K562 (cell line): ENCODE data around the gene PCDH9. TPM values are rescaled to one million over a fixed set of nuclear protein-coding genes. Genes with fewer than 3 reads are reported as not detected.

ENCODE experiments used
- ATAC-seq: fragments of 200-7000 bp; cut with Tn5 transposase; 3 replicates; pipeline ENCODE4 v1.9.1; 2020; ENCODE audit warnings: moderate library complexity
- BruUV-seq: library from RNA; stranded (reverse); fragments of 400-500 nt; replicated peaks from 2 replicates; lab custom pipeline; 2021; lab: Mats Ljungman, UMichigan
- CTCF ChIA-PET: fragments of 300-600 bp; formaldehyde crosslinking; extraction: SDS; loops from one replicate; lab custom pipeline; 2021; ENCODE audit warnings: low intra/inter-chr PET ratio; lab: Yijun Ruan, JAX
- POLR2A ChIA-PET: fragments of 300-600, 350-650 bp; sonication (Branson Sonifier 250); formaldehyde crosslinking; extraction: SDS; loops from one replicate; lab custom pipeline; 2021; ENCODE audit warnings: antibody characterized with exemption, inconsistent platforms; lab: Yijun Ruan, JAX
- DNase-seq, 4 experiments: peaks; one replicate each; pipeline versions ENCODE4 v3.0.0 to v3.0.0-alpha.2; 2011 to 2018; ENCODE audit warnings: low spot score in 3 of 4, mixed read lengths in 3 of 4; ENCODE audit errors: extremely low read depth in 1 of 4
- FAIRE-seq: peaks from 2 replicates; lab custom pipeline; 2011; peaks lifted over from hg19 to GRCh38; lab: Jason Lieb, UNC
- H2AFZ ChIP-seq: 2 replicates; pipeline ENCODE4 v1.6.0; 2011; ENCODE audit warnings: low read depth, low read length, control low read depth, inconsistent platforms
- H3K27ac ChIP-seq: fragments of 200-600 bp; 3 replicates; pipeline ENCODE4 v1.8.0; 2011; ENCODE audit warnings: low read depth, mild to moderate bottlenecking, control low read depth, inconsistent platforms, low read length, moderate library complexity, mixed read lengths; ENCODE audit errors: extremely low read depth
- H3K27me3 ChIP-seq, 2 experiments: fragments of 300-600 bp in 1 of 2; 2 replicates in 1 of 2; 3 replicates in 1 of 2; pipeline versions ENCODE4 v1.6.0 to v1.8.0; 2011; ENCODE audit warnings: inconsistent platforms in 2 of 2, low read length in 2 of 2, mild to moderate bottlenecking in 1 of 2, mixed read lengths in 1 of 2, moderate library complexity in 1 of 2; ENCODE audit not compliant: control insufficient read depth in 2 of 2, insufficient read depth in 2 of 2
- H3K36me3 ChIP-seq: fragments of 300-600 bp; 3 replicates; pipeline ENCODE4 v1.8.0; 2011; ENCODE audit warnings: mild to moderate bottlenecking, low read length, inconsistent platforms; ENCODE audit not compliant: control insufficient read depth, insufficient read depth
- H3K4me1 ChIP-seq, 2 experiments: fragments of 200-600 bp in 1 of 2; replicated peaks in 1 of 2; 2 replicates in 1 of 2; 3 replicates in 1 of 2; pipeline versions ENCODE4 v1.5.1 to v1.8.0; 2011; ENCODE audit warnings: inconsistent platforms in 2 of 2, low read length in 2 of 2, mild to moderate bottlenecking in 1 of 2, mixed read lengths in 1 of 2, moderate library complexity in 1 of 2; ENCODE audit not compliant: control insufficient read depth in 2 of 2, insufficient read depth in 2 of 2
- H3K4me2 ChIP-seq: 2 replicates; pipeline ENCODE4 v1.6.1; 2011; ENCODE audit warnings: low read length, control low read depth, inconsistent platforms, mixed read lengths; ENCODE audit not compliant: insufficient read depth
- H3K4me3 ChIP-seq: fragments of 200-600 bp; sonication (generic), shearing (Covaris generic); 2 replicates; pipeline ENCODE4 v1.5.1; 2016; ENCODE audit warnings: control low read depth, inconsistent platforms
- H3K79me2 ChIP-seq: fragments of 200-600 bp; 3 replicates; pipeline ENCODE4 v1.8.0; 2011; ENCODE audit warnings: low read length, inconsistent platforms; ENCODE audit not compliant: control insufficient read depth, insufficient read depth
- H3K9ac ChIP-seq, 2 experiments: 2 replicates each; pipeline versions ENCODE4 v1.6.0 to v1.6.1; 2011; ENCODE audit warnings: low read depth in 2 of 2, low read length in 2 of 2, control low read depth in 1 of 2, inconsistent platforms in 1 of 2, mild to moderate bottlenecking in 1 of 2, mixed read lengths in 1 of 2; ENCODE audit not compliant: insufficient read depth in 1 of 2
- H3K9me1 ChIP-seq: one replicate; pipeline ENCODE4 v1.6.0; 2011; ENCODE audit warnings: inconsistent platforms, mild to moderate bottlenecking, low read length, moderate library complexity; ENCODE audit not compliant: control insufficient read depth, insufficient read depth
- H3K9me3 ChIP-seq: replicated peaks from 2 replicates; pipeline ENCODE4 v1.5.1; 2011; ENCODE audit warnings: low read depth, low read length, inconsistent platforms; ENCODE audit not compliant: control insufficient read depth, insufficient read depth
- H4K20me1 ChIP-seq: replicated peaks from 2 replicates; pipeline ENCODE4 v1.6.1; 2011; ENCODE audit warnings: low read length, inconsistent platforms, mixed read lengths; ENCODE audit not compliant: control insufficient read depth, insufficient read depth
- CREB1 ChIP-seq, 2 experiments: sonication (generic) in 1 of 2; formaldehyde crosslinking in 1 of 2; IDR thresholded peaks; 2 replicates each; pipeline versions ENCODE4 v1.6.1 to v1.8.0; 2012 to 2022; ENCODE audit warnings: inconsistent platforms in 1 of 2, mild to moderate bottlenecking in 1 of 2, missing genetic modification reagents in 1 of 2, moderate library complexity in 1 of 2
- CTCF ChIP-seq, 3 experiments: IDR thresholded peaks in 2 of 3; conservative IDR thresholded peaks in 1 of 3; 2 replicates each; pipeline ENCODE4 v1.5.1; 2011 to 2012; ENCODE audit warnings: low read length in 3 of 3, mild to moderate bottlenecking in 3 of 3, control low read depth in 2 of 3, improper control_type of control experiment in 1 of 3, inconsistent platforms in 1 of 3, low read depth in 1 of 3, mixed read lengths in 1 of 3, moderate library complexity in 1 of 3; ENCODE audit not compliant: insufficient read depth in 2 of 3
- DPF2 ChIP-seq: fragments of 450-650 bp; IDR thresholded peaks from 2 replicates; pipeline ENCODE4 v1.6.1; 2016
- GATAD2A ChIP-seq: fragments of 450-650 bp; IDR thresholded peaks from 2 replicates; pipeline ENCODE4 v1.6.1; 2017
- PTTG1 ChIP-seq: fragments of 450-650 bp; IDR thresholded peaks from 2 replicates; pipeline ENCODE4 v1.6.1; 2016; ENCODE audit warnings: low read depth, mild to moderate bottlenecking, missing genetic modification characterization, missing compliant biosample characterization
- RBM39 ChIP-seq: fragments of 200-400 bp; formaldehyde crosslinking; optimal IDR thresholded peaks from 2 replicates; pipeline ENCODE3; 2018; ENCODE audit warnings: low read depth, low read length
- RNF2 ChIP-seq: sonication (generic); IDR thresholded peaks from 2 replicates; pipeline ENCODE4 v1.6.1; 2016
- SMARCA4 ChIP-seq: fragments of 450-650 bp; IDR thresholded peaks from 2 replicates; pipeline ENCODE4 v1.6.1; 2016
- SRSF1 ChIP-seq: fragments of 200-400 bp; formaldehyde crosslinking; IDR thresholded peaks from 2 replicates; pipeline ENCODE4 v1.6.1; 2017; ENCODE audit warnings: mild to moderate bottlenecking, low read depth, low read length, moderate library complexity
- ZNF175 ChIP-seq: fragments of 200-800 bp; sonication (Bioruptor generic); IDR thresholded peaks from 2 replicates; pipeline ENCODE4 v1.6.1; 2016; ENCODE audit warnings: low read depth, mild to moderate bottlenecking, missing genetic modification characterization, missing compliant biosample characterization
- ZNF184 ChIP-seq: sonication (generic); formaldehyde crosslinking; IDR thresholded peaks from 2 replicates; pipeline ENCODE4 v1.5.0; 2020; ENCODE audit warnings: missing genetic modification reagents
- ZNF518B ChIP-seq: fragments of 250-450 bp; sonication (Bioruptor Pico); IDR thresholded peaks from 2 replicates; pipeline ENCODE4 v1.5.0; 2021; ENCODE audit warnings: mild to moderate bottlenecking, moderate library complexity
- ZNF77 ChIP-seq: fragments of 250-450 bp; sonication (Bioruptor Pico); IDR thresholded peaks from 2 replicates; pipeline ENCODE4 v1.5.0; 2020
- WGBS: fragments of 100-300 bp; shearing (Covaris generic); methylation state at CpG from one replicate; pipeline ENCODE4 v1.1.6; 2016; ENCODE audit warnings: low coverage, mixed read lengths; ENCODE audit not compliant: insufficient coverage; ENCODE audit errors: missing lambda C conversion rate; 5-methylcytosine and 5-hydroxymethylcytosine counted together
- in situ Hi-C: fragments of 300-500 bp; cut with MboI; formaldehyde crosslinking; loops from 4 replicates; pipeline ENCODE4 v1.15.0; 2018; ENCODE audit warnings: inconsistent platforms, mixed read lengths
- intact Hi-C: fragments of 100-400 bp; cut with micrococcal nuclease; formaldehyde crosslinking; loops from 2 replicates; pipeline ENCODE4 v1.14.2; 2022
- polyA plus RNA-seq, 8 experiments: library from polyadenylated mRNA; depleted of rRNA in 4 of 8; stranded (reverse) in 5 of 8; unstranded in 3 of 8; fragments of >200 nt; fragmentation: Nextera tagmentation in 2 of 8; fragmentation: Illumina TruSeq in 1 of 8; extraction: Ambion mirVana in 2 of 8; extraction: Trizol in 1 of 8; gene quantifications; 2 replicates each; pipeline versions ENCODE4 v1.2.1 to v1.2.3, GENCODE V29; 2011 to 2014; ENCODE audit warnings: inconsistent platforms in 1 of 8, missing spikeins in 1 of 8
- total RNA-seq, 7 experiments: library from RNA; depleted of rRNA in 6 of 7; stranded (reverse); fragments of >200 nt in 6 of 7; fragmentation: Illumina TruSeq in 2 of 7; extraction: Trizol in 2 of 7; gene quantifications; 2 replicates each; pipeline versions ENCODE4 v1.2.1 to v1.2.3, GENCODE V29; 2011 to 2021; ENCODE audit warnings: low replicate concordance in 1 of 7

The PCDH9 gene
- total and polyA plus RNA-seq, 9 of the 15 experiments (the other 6 are each of a cell fraction or from before 2014, with no cell fraction given), result 1.1 to 6.7 (median 4.9) TPM

GRCh38 chr13:67061750-67062149 lies 168.4 kb downstream of the PCDH9 start:
- no peak overlapping the region for H3K9ac ChIP-seq
- H4K20me1 ChIP-seq, result no peaks in the 10 kb centered on the region
- H3K4me3 ChIP-seq, result no peak overlapping the region
- TF ChIP-seq ZNF77 (CRISPR knock-in tag) (no peak), ZNF175 (CRISPR knock-in tag) (no peak), RBM39 (no peak), DPF2 (no peak), CTCF (IDR thresholded peaks at IDR 0.05 in 2 of 3, conservative IDR thresholded peaks at IDR 0.05 in 1 of 3; ENCODE audit: insufficient read depth in 2 of 3, low read depth in 1 of 3, low read length in 3 of 3) (no peak), ZNF518B (CRISPR knock-in tag) (no peak), PTTG1 (tag) (no peak), GATAD2A (no peak), RNF2 (no peak), SRSF1 (no peak), SMARCA4 (no peak), CREB1 (IDR thresholded peaks at IDR 0.05) (no peak), CREB1 (CRISPR knock-in tag; IDR thresholded peaks at IDR 0.05) (no peak), ZNF184 (CRISPR knock-in tag) (no peak)
- H3K9me3 ChIP-seq, result no peaks in the 10 kb centered on the region
- H2AFZ ChIP-seq, result no peak overlapping the region
- H3K4me1 ChIP-seq, result no peaks in the 10 kb centered on the region
- no peaks in the 10 kb centered on the region for H3K79me2 ChIP-seq
- ChIA-PET CTCF (no interaction called here), POLR2A (interaction anchor here (0.8 kb wide), 1 partner anchor 31 kb away, joined by 3 read pairs; no protein-coding TSS in a partner anchor)
- no TSS peak for BruUV-seq
- in situ Hi-C loops, result no loop called here
- no peaks in the 10 kb centered on the region for H3K27me3 ChIP-seq
- H3K9me1 ChIP-seq, result no peaks in the 10 kb centered on the region
- H3K36me3 ChIP-seq, result no peaks in the 10 kb centered on the region
- intact Hi-C loops, result no loop called here
- DNase-seq (no peak), ATAC-seq (no peak), FAIRE-seq (no peak)
- WGBS, result 14% methylated on average over 5 of the region's 5 CpGs
- H3K27ac ChIP-seq, result no peak overlapping the region
- no peak overlapping the region for H3K4me2 ChIP-seq
